ENCODE data around the gene RAB8B.

Gene RAB8B

GRCh38 chr15:63260791-63261190, 71.4 kb downstream of the RAB8B start:
- in situ Hi-C loops (cut with HindIII; ENCODE audit: low sequenced_read_pairs): no loop called here

- in situ Hi-C loops (cut with HindIII; ENCODE audit: low sequenced_read_pairs): no loop called here
These were observed 71.9 kb downstream of the RAB8B start for GRCh38 chr15:63261311-63261710.

GRCh38 chr15:63263519-63263918, 74.1 kb downstream of the RAB8B start:
- in situ Hi-C loops (cut with HindIII; ENCODE audit: low sequenced_read_pairs): no loop called here

- in situ Hi-C loops (cut with HindIII; ENCODE audit: low sequenced_read_pairs): no loop called here
These were observed 75.4 kb downstream of the RAB8B start for GRCh38 chr15:63264688-63265293.

GRCh38 chr15:63274427-63274826, 85.0 kb downstream of the RAB8B start:
- in situ Hi-C loops (cut with HindIII; ENCODE audit: low sequenced_read_pairs): no loop called here

- in situ Hi-C loops (cut with HindIII; ENCODE audit: low sequenced_read_pairs): loop anchor here (5.0 kb wide), 2 partner anchors 71 to 84 kb away; no protein-coding TSS in a partner anchor
These were observed 87.1 kb downstream of the RAB8B start for GRCh38 chr15:63276342-63277037.

GRCh38 chr15:63277038-63277892, 87.9 kb downstream of the RAB8B start, which contains the start of gene APH1B:
TSS of gene APH1B (plus strand) at chr15:63277605. CDS start at chr15:63277624, 19 bp downstream.
- in situ Hi-C loops (cut with HindIII; ENCODE audit: low sequenced_read_pairs): loop anchor here (5.0 kb wide), 2 partner anchors 70 to 85 kb away; no protein-coding TSS in a partner anchor

GRCh38 chr15:63277893-63278456, 88.6 kb downstream of the RAB8B start:
- in situ Hi-C loops (cut with HindIII; ENCODE audit: low sequenced_read_pairs): loop anchor here (5.0 kb wide), 2 partner anchors 69 to 86 kb away; no protein-coding TSS in a partner anchor

- in situ Hi-C loops (cut with HindIII; ENCODE audit: low sequenced_read_pairs): no loop called here
These were observed 93.7 kb downstream of the RAB8B start for GRCh38 chr15:63283126-63283525.

- in situ Hi-C loops (cut with HindIII; ENCODE audit: low sequenced_read_pairs): no loop called here
These were observed 94.9 kb downstream of the RAB8B start for GRCh38 chr15:63284335-63284734.

GRCh38 chr15:63287109-63287508, 97.7 kb downstream of the RAB8B start:
- in situ Hi-C loops (cut with HindIII; ENCODE audit: low sequenced_read_pairs): no loop called here

GRCh38 chr15:63288342-63288741, 98.9 kb downstream of the RAB8B start:
- in situ Hi-C loops (cut with HindIII; ENCODE audit: low sequenced_read_pairs): no loop called here

GRCh38 chr15:63288778-63289378, 99.5 kb downstream of the RAB8B start:
- in situ Hi-C loops (cut with HindIII; ENCODE audit: low sequenced_read_pairs): no loop called here

GRCh38 chr15:63291507-63291906, 102.1 kb downstream of the RAB8B start:
- in situ Hi-C loops (cut with HindIII; ENCODE audit: low sequenced_read_pairs): no loop called here

GRCh38 chr15:63292241-63292640, 102.8 kb downstream of the RAB8B start:
- in situ Hi-C loops (cut with HindIII; ENCODE audit: low sequenced_read_pairs): no loop called here

GRCh38 chr15:63292771-63293170, 103.4 kb downstream of the RAB8B start:
- in situ Hi-C loops (cut with HindIII; ENCODE audit: low sequenced_read_pairs): no loop called here

GRCh38 chr15:63294359-63294758, 105.0 kb downstream of the RAB8B start:
- in situ Hi-C loops (cut with HindIII; ENCODE audit: low sequenced_read_pairs): no loop called here

- in situ Hi-C loops (cut with HindIII; ENCODE audit: low sequenced_read_pairs): no loop called here
These were observed 105.9 kb downstream of the RAB8B start for GRCh38 chr15:63295341-63295740.

- in situ Hi-C loops (cut with HindIII; ENCODE audit: low sequenced_read_pairs): no loop called here
These were observed 106.8 kb downstream of the RAB8B start for GRCh38 chr15:63296195-63296594.

- in situ Hi-C loops (cut with HindIII; ENCODE audit: low sequenced_read_pairs): loop anchor here (10.0 kb wide), 1 partner anchor 125 kb away; no protein-coding TSS in a partner anchor
These were observed 110.7 kb downstream of the RAB8B start for GRCh38 chr15:63299943-63300575.
